Measurements from ENCODE around the gene DHRS3.
A peak's percentile ranks its signal among the peaks of the same experiment; 100 is the strongest.

DHRS3 gene

GRCh38 chr1:12577020-12577419, 41.0 kb downstream of the DHRS3 start:
- DNase-seq (ENCODE audit: low read depth): no peak
- no peak overlapping the region for H3K4me3 ChIP-seq (ENCODE audit: control insufficient read depth, low read depth, low read length)
- TF ChIP-seq CTCF (conservative IDR thresholded peaks at IDR 0.05; ENCODE audit: control insufficient read depth, insufficient read depth, low read depth, low read length): no peak

GRCh38 chr1:12574757-12575139, 43.3 kb downstream of the DHRS3 start:
- no peak overlapping the region for H3K4me3 ChIP-seq (ENCODE audit: control insufficient read depth, low read depth, low read length)
- no peak for DNase-seq (ENCODE audit: low read depth)
- TF ChIP-seq CTCF (conservative IDR thresholded peaks at IDR 0.05; ENCODE audit: control insufficient read depth, insufficient read depth, low read depth, low read length): no peak

GRCh38 chr1:12573015-12573825, 44.8 kb downstream of the DHRS3 start:
- H3K4me3 ChIP-seq (ENCODE audit: control insufficient read depth, low read depth, low read length): no peak overlapping the region
- no peak for TF ChIP-seq CTCF (conservative IDR thresholded peaks at IDR 0.05; ENCODE audit: control insufficient read depth, insufficient read depth, low read depth, low read length)
- no peak for DNase-seq (ENCODE audit: low read depth)

- TF ChIP-seq CTCF (conservative IDR thresholded peaks at IDR 0.05; ENCODE audit: control insufficient read depth, insufficient read depth, low read depth, low read length): no peak
- H3K4me3 ChIP-seq (ENCODE audit: control insufficient read depth, low read depth, low read length): no peak overlapping the region
- DNase-seq (ENCODE audit: low read depth): peak; percentile 48
Measured at GRCh38 chr1:12572522-12572921, 45.5 kb downstream of the DHRS3 start.

GRCh38 chr1:12570291-12570690, 47.7 kb downstream of the DHRS3 start:
- no peak for TF ChIP-seq CTCF (conservative IDR thresholded peaks at IDR 0.05; ENCODE audit: control insufficient read depth, insufficient read depth, low read depth, low read length)
- DNase-seq (ENCODE audit: low read depth): no peak
- no peak overlapping the region for H3K4me3 ChIP-seq (ENCODE audit: control insufficient read depth, low read depth, low read length)

- no peak for DNase-seq (ENCODE audit: low read depth)
- no peak overlapping the region for H3K4me3 ChIP-seq (ENCODE audit: control insufficient read depth, low read depth, low read length)
- no peak for TF ChIP-seq CTCF (conservative IDR thresholded peaks at IDR 0.05; ENCODE audit: control insufficient read depth, insufficient read depth, low read depth, low read length)
Measured at GRCh38 chr1:12568009-12568767, 49.8 kb downstream of the DHRS3 start.

All from fibroblast of mammary gland (primary cell).